H1 (cell line): ENCODE data around the gene C19orf85.

ENCODE experiments used
- GABPA ChIP-seq: IDR thresholded peaks from 2 replicates; pipeline ENCODE4 v1.6.1; 2011; ENCODE audit warnings: mild to moderate bottlenecking, low read length, moderate library complexity, borderline replicate concordance; ENCODE audit not compliant: insufficient read depth
- GTF2F1 ChIP-seq: IDR thresholded peaks from 2 replicates; pipeline ENCODE4 v1.6.1; 2012; ENCODE audit warnings: low read depth, low read length, improper control_type of control experiment, borderline replicate concordance
- POLR2AphosphoS5 ChIP-seq: IDR thresholded peaks from 2 replicates; pipeline ENCODE4 v1.6.1; 2011; ENCODE audit warnings: low read depth, low read length
- ZNF274 ChIP-seq: IDR thresholded peaks from 2 replicates; pipeline ENCODE4 v1.7.0; 2012; ENCODE audit warnings: low read length, borderline replicate concordance; ENCODE audit errors: extremely low read depth

DNA sequence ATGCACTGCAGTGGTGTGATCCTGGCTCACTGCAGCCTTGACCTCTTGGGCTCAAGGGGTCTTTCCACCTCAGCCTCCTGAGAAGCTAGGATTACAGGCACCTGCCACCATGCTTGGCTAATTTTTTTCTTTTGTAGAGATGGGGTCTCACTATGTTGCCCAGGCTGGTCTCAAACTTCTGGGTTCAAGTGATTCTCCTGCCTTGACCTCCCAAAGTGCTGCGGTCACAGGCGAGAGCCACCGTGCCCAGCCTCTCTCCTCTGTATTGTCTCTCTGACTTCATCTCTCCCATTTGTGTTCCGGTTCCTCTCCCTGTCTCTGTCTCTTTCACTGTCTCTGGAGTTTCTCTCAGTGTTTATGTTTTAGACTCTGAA, 1.7 kb upstream of the C19orf85 start:
- no peak for TF ChIP-seq ZNF274
- no peak for TF ChIP-seq POLR2AphosphoS5
- TF ChIP-seq GTF2F1 = no peak
- TF ChIP-seq GABPA = no peak
